HEK293T (cell line): ENCODE data around the gene TRAPPC11.

Source experiments
- CTCF ChIA-PET: fragments of 350-600 bp; formaldehyde crosslinking; extraction: SDS; loops from one replicate; lab custom pipeline; 2021; ENCODE audit warnings: antibody characterized with exemption, inconsistent platforms; lab: Yijun Ruan, JAX
- POLR2A ChIA-PET: fragments of 350-600 bp; formaldehyde crosslinking; extraction: SDS; loops from one replicate; lab custom pipeline; 2020; ENCODE audit warnings: antibody characterized with exemption, inconsistent platforms; lab: Yijun Ruan, JAX
- DNase-seq: peaks from one replicate; pipeline ENCODE4 v3.0.0; 2012; ENCODE audit warnings: mixed read lengths; ENCODE audit errors: extremely low spot score
- ARNT ChIP-seq: fragments of 450-650 bp; IDR thresholded peaks from 2 replicates; pipeline ENCODE4 v1.6.1; 2017; ENCODE audit warnings: mild to moderate bottlenecking
- BHLHE40 ChIP-seq: fragments of 450-650 bp; IDR thresholded peaks from 2 replicates; pipeline ENCODE4 v1.6.1; 2016; ENCODE audit warnings: mild to moderate bottlenecking, moderate library complexity, borderline replicate concordance
- CTBP1 ChIP-seq: fragments of 450-650 bp; IDR thresholded peaks from 2 replicates; pipeline ENCODE4 v1.6.1; 2016; ENCODE audit warnings: borderline replicate concordance
- ELF4 ChIP-seq: fragments of 450-650 bp; IDR thresholded peaks from 2 replicates; pipeline ENCODE4 v1.6.1; 2017; ENCODE audit warnings: antibody characterized with exemption
- FOXA1 ChIP-seq: fragments of 450-650 bp; IDR thresholded peaks from 2 replicates; pipeline ENCODE4 v1.6.1; 2016; ENCODE audit warnings: mild to moderate bottlenecking
- FOXK2 ChIP-seq: fragments of 450-650 bp; IDR thresholded peaks from 2 replicates; pipeline ENCODE4 v1.6.1; 2016; ENCODE audit warnings: mild to moderate bottlenecking
- FOXM1 ChIP-seq: fragments of 450-650 bp; IDR thresholded peaks from 2 replicates; pipeline ENCODE4 v1.6.1; 2017; ENCODE audit warnings: mild to moderate bottlenecking, borderline replicate concordance
- HDGF ChIP-seq: fragments of 450-650 bp; IDR thresholded peaks from 2 replicates; pipeline ENCODE4 v1.6.1; 2017; ENCODE audit warnings: antibody characterized with exemption, borderline replicate concordance
- L3MBTL2 ChIP-seq: fragments of 450-650 bp; conservative IDR thresholded peaks from 2 replicates; pipeline ENCODE4 v1.6.1; 2016; ENCODE audit warnings: mild to moderate bottlenecking
- LEF1 ChIP-seq: fragments of 450-650 bp; IDR thresholded peaks from 2 replicates; pipeline ENCODE4 v1.6.1; 2017; ENCODE audit warnings: mild to moderate bottlenecking, borderline replicate concordance
- NFRKB ChIP-seq: fragments of 450-650 bp; IDR thresholded peaks from 2 replicates; pipeline ENCODE4 v1.6.1; 2016; ENCODE audit warnings: mild to moderate bottlenecking, moderate library complexity
- SP1 ChIP-seq: fragments of 450-650 bp; IDR thresholded peaks from 2 replicates; pipeline ENCODE4 v1.6.1; 2017
- SUZ12 ChIP-seq: fragments of 450-650 bp; IDR thresholded peaks from 2 replicates; pipeline ENCODE4 v1.6.1; 2016; ENCODE audit warnings: mild to moderate bottlenecking
- TARDBP ChIP-seq: fragments of 450-650 bp; IDR thresholded peaks from 2 replicates; pipeline ENCODE4 v1.6.1; 2016
- ZNF384 ChIP-seq: fragments of 450-650 bp; IDR thresholded peaks from 2 replicates; pipeline ENCODE4 v1.6.1; 2016
- TF ChIP-seq, protein P1 (sequence below): fragments of 450-650 bp; IDR thresholded peaks from 2 replicates; pipeline ENCODE4 v1.6.1; 2016

TRAPPC11 gene

GRCh38 chr4:183635741-183636140 lies 23.4 kb upstream of the TRAPPC11 start:
- no peak for TF ChIP-seq SUZ12
- no peak for TF ChIP-seq CTBP1
- TF ChIP-seq ZNF384, result no peak
- TF ChIP-seq LEF1, result no peak
- TF ChIP-seq, protein P1, sequence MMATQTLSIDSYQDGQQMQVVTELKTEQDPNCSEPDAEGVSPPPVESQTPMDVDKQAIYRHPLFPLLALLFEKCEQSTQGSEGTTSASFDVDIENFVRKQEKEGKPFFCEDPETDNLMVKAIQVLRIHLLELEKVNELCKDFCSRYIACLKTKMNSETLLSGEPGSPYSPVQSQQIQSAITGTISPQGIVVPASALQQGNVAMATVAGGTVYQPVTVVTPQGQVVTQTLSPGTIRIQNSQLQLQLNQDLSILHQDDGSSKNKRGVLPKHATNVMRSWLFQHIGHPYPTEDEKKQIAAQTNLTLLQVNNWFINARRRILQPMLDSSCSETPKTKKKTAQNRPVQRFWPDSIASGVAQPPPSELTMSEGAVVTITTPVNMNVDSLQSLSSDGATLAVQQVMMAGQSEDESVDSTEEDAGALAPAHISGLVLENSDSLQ, result no peak
- no peak for TF ChIP-seq TARDBP
- DNase-seq, result no peak
- CTCF ChIA-PET, result no interaction called here
- POLR2A ChIA-PET, result interaction anchor here (1.6 kb wide), 1 partner anchor 132 kb away, joined by 8 read pairs; no protein-coding TSS in a partner anchor

GRCh38 chr4:183636503-183636902 lies 22.6 kb upstream of the TRAPPC11 start:
- CTCF ChIA-PET, result interaction anchor here (0.6 to 1.2 kb wide), 3 partner anchors 14 to 175 kb away, joined by 3 read pairs; no protein-coding TSS in a partner anchor
- DNase-seq, result no peak
- TF ChIP-seq FOXM1, result no peak
- no peak for TF ChIP-seq CTBP1
- no peak for TF ChIP-seq FOXA1
- no peak for TF ChIP-seq LEF1
- TF ChIP-seq BHLHE40, result no peak
- TF ChIP-seq FOXK2, result no peak
- no peak for TF ChIP-seq SUZ12
- TF ChIP-seq, protein P1, result no peak
- no peak for TF ChIP-seq SP1
- TF ChIP-seq NFRKB, result no peak
- no peak for TF ChIP-seq HDGF
- TF ChIP-seq L3MBTL2, result no peak
- no peak for TF ChIP-seq ARNT
- TF ChIP-seq ELF4, result no peak
- POLR2A ChIA-PET, result interaction anchor here (0.5 to 1.6 kb wide), 6 partner anchors 11 to 141 kb away, joined by 3 to 8 read pairs (median 4); no protein-coding TSS in a partner anchor

GRCh38 chr4:183636923-183637322 lies 22.2 kb upstream of the TRAPPC11 start:
- ChIA-PET POLR2A (interaction anchor here (0.5 to 1.6 kb wide), 5 partner anchors 18 to 141 kb away, joined by 3 to 8 read pairs (median 4); no protein-coding TSS in a partner anchor), CTCF (interaction anchor here (0.6 to 1.2 kb wide), 3 partner anchors 14 to 175 kb away, joined by 3 read pairs; no protein-coding TSS in a partner anchor)
- TF ChIP-seq ELF4 (no peak), SUZ12 (no peak)
- no peak for DNase-seq

GRCh38 chr4:183637461-183637860 lies 21.6 kb upstream of the TRAPPC11 start:
- no peak for TF ChIP-seq TARDBP
- no peak for TF ChIP-seq NFRKB
- TF ChIP-seq BHLHE40, result no peak
- no peak for TF ChIP-seq FOXM1
- no peak for TF ChIP-seq ARNT
- TF ChIP-seq, protein P1, result no peak
- TF ChIP-seq ELF4, result no peak
- TF ChIP-seq SP1, result no peak
- ChIA-PET POLR2A (interaction anchor here (1.2 to 1.5 kb wide), 2 partner anchors 18 to 132 kb away, joined by 4 to 5 read pairs; no protein-coding TSS in a partner anchor), CTCF (interaction anchor here (0.9 kb wide), 1 partner anchor 16 kb away, joined by 3 read pairs; no protein-coding TSS in a partner anchor)
- no peak for DNase-seq

DNA sequence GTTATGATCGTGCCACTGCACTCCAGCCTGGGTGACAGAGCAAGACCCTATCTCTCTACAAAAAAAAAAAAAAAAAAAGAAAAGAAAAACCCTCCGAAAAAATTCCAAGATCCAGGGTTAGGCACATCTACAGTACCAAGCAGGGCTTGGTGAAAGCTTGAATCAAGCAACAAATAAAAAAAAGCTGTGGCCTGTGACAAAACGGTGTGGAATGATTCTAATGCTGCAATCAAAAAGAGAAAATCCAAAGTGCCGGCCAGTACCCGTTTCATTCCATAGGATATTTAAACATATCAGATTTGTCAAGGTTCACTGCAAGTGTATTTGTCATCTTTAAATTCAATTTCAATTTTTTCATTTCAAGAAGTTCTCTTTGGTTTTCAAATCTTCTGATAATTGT lies 20.7 kb upstream of the TRAPPC11 start:
- ChIA-PET CTCF (no interaction called here), POLR2A (no interaction called here)
- no peak for DNase-seq
- TF ChIP-seq HDGF (no peak), L3MBTL2 (no peak), ELF4 (no peak), NFRKB (no peak), ZNF384 (no peak), SUZ12 (no peak), FOXK2 (no peak), ARNT (no peak), BHLHE40 (no peak), CTBP1 (no peak), FOXM1 (no peak), LEF1 (no peak), FOXA1 (no peak), TARDBP (no peak), SP1 (no peak)
- TF ChIP-seq, protein P1, result no peak

GRCh38 chr4:183639291-183639690 lies 19.8 kb upstream of the TRAPPC11 start:
- TF ChIP-seq TARDBP (no peak), ZNF384 (no peak), FOXK2 (no peak), SP1 (no peak), FOXM1 (no peak), ARNT (no peak), HDGF (no peak), SUZ12 (no peak), LEF1 (no peak), L3MBTL2 (no peak)
- TF ChIP-seq, protein P1, result no peak
- CTCF ChIA-PET, result interaction anchor here (0.6 kb wide), 1 partner anchor 149 kb away, joined by 4 read pairs; no protein-coding TSS in a partner anchor
- POLR2A ChIA-PET, result no interaction called here
- no peak for DNase-seq
